ENCODE measurements around the gene ADAMTS2.

The ADAMTS2 gene

GRCh38 chr5:179290681-179291540 lies 54.4 kb downstream of the ADAMTS2 start:
- Histone ChIP-seq H3K9ac (ENCODE audit: low read depth, low read length, poor library complexity) (no peak overlapping the region), H3K9me3 (replicated peaks in 1 of 2; ENCODE audit: control insufficient read depth in 2 of 2, insufficient read depth in 1 of 2, low read depth in 1 of 2, low read length in 2 of 2) (no peaks in the 10 kb centered on the region), H2AFZ (ENCODE audit: low read length) (no peak overlapping the region), H3K18ac (ENCODE audit: low read length) (peak overlapping the region; percentile 73), H3K4ac (ENCODE audit: low read length) (peak overlapping the region; percentile 59), H3K23ac (ENCODE audit: low read depth, low read length, poor library complexity) (no peak overlapping the region), H3K27me3 (ENCODE audit: control insufficient read depth in 3 of 3, insufficient read depth in 3 of 3, low read depth in 1 of 3, low read length in 3 of 3) (no peaks in the 10 kb centered on the region), H3K14ac (ENCODE audit: low read length) (peak overlapping the region; percentile 49), H4K8ac (ENCODE audit: low read depth, low read length) (no peak overlapping the region), H4K91ac (ENCODE audit: low read depth, low read length, poor library complexity) (no peak overlapping the region), H2BK15ac (ENCODE audit: low read length) (peak overlapping the region; percentile 75), H2BK5ac (ENCODE audit: low read length) (no peak overlapping the region), H2AK5ac (ENCODE audit: low read depth, low read length) (peak overlapping the region; percentile 88), H3K27ac (replicated peaks; ENCODE audit: low read length) (no peak overlapping the region), H3K4me2 (ENCODE audit: insufficient read depth, low read length, poor library complexity, severe bottlenecking) (no peak overlapping the region), H2BK120ac (ENCODE audit: low read depth, low read length) (no peak overlapping the region), H3K4me3 (ENCODE audit: low read length in 2 of 2) (peak overlapping the region in 1 of 2 donors; percentile 33), H2BK12ac (ENCODE audit: low read length) (no peak overlapping the region), H3K79me1 (ENCODE audit: low read depth, low read length) (peaks cover 2% of the 10 kb centered on the region), H3K4me1 (ENCODE audit: control insufficient read depth in 2 of 2, insufficient read depth in 1 of 2, low read depth in 1 of 2, low read length in 2 of 2) (peaks cover 0 to 6% of the 10 kb centered on the region in 2 donors), H3K36me3 (replicated peaks in 1 of 2; ENCODE audit: control insufficient read depth in 2 of 2, insufficient read depth in 2 of 2, low read length in 2 of 2) (no peaks in the 10 kb centered on the region)
- no CpG with 5 or more reads among the region's 19 CpGs for WGBS, 2 donors (ENCODE audit: extremely low coverage in 2 of 2, insufficient read length in 2 of 2, insufficient replicate concordance in 1 of 2)
- DNase-seq (ENCODE audit: low spot score) = no peak

GRCh38 chr5:179289756-179290385 lies 55.4 kb downstream of the ADAMTS2 start:
- Histone ChIP-seq H3K4me2 (ENCODE audit: insufficient read depth, low read length, poor library complexity, severe bottlenecking) (no peak overlapping the region), H3K14ac (ENCODE audit: low read length) (no peak overlapping the region), H3K9ac (ENCODE audit: low read depth, low read length, poor library complexity) (no peak overlapping the region), H3K9me3 (replicated peaks in 1 of 2; ENCODE audit: control insufficient read depth in 2 of 2, insufficient read depth in 1 of 2, low read depth in 1 of 2, low read length in 2 of 2) (no peaks in the 10 kb centered on the region), H2BK15ac (ENCODE audit: low read length) (no peak overlapping the region), H3K4me1 (ENCODE audit: control insufficient read depth in 2 of 2, insufficient read depth in 1 of 2, low read depth in 1 of 2, low read length in 2 of 2) (peaks cover 0 to 11% of the 10 kb centered on the region in 2 donors), H2BK120ac (ENCODE audit: low read depth, low read length) (no peak overlapping the region), H2BK5ac (ENCODE audit: low read length) (no peak overlapping the region), H3K4me3 (ENCODE audit: low read length in 2 of 2) (no peak overlapping the region), H3K36me3 (replicated peaks in 1 of 2; ENCODE audit: control insufficient read depth in 2 of 2, insufficient read depth in 2 of 2, low read length in 2 of 2) (no peaks in the 10 kb centered on the region), H3K79me1 (ENCODE audit: low read depth, low read length) (peaks cover 2% of the 10 kb centered on the region), H2BK12ac (ENCODE audit: low read length) (no peak overlapping the region), H3K18ac (ENCODE audit: low read length) (no peak overlapping the region), H4K91ac (ENCODE audit: low read depth, low read length, poor library complexity) (no peak overlapping the region), H3K4ac (ENCODE audit: low read length) (no peak overlapping the region), H3K27ac (replicated peaks; ENCODE audit: low read length) (no peak overlapping the region), H3K23ac (ENCODE audit: low read depth, low read length, poor library complexity) (no peak overlapping the region), H3K27me3 (ENCODE audit: control insufficient read depth in 3 of 3, insufficient read depth in 3 of 3, low read depth in 1 of 3, low read length in 3 of 3) (no peaks in the 10 kb centered on the region), H2AFZ (ENCODE audit: low read length) (no peak overlapping the region), H4K8ac (ENCODE audit: low read depth, low read length) (no peak overlapping the region), H2AK5ac (ENCODE audit: low read depth, low read length) (no peak overlapping the region)
- no peak for DNase-seq (ENCODE audit: low spot score)
- no CpG with 5 or more reads among the region's 13 CpGs for whole genome bisulfite sequencing, 2 donors (ENCODE audit: extremely low coverage in 2 of 2, insufficient read length in 2 of 2, insufficient replicate concordance in 1 of 2)

- Histone ChIP-seq H4K91ac (ENCODE audit: low read depth, low read length, poor library complexity) (no peak overlapping the region), H3K79me1 (ENCODE audit: low read depth, low read length) (peaks cover 2% of the 10 kb centered on the region), H3K4me1 (ENCODE audit: control insufficient read depth in 2 of 2, insufficient read depth in 1 of 2, low read depth in 1 of 2, low read length in 2 of 2) (peaks cover 0 to 13% of the 10 kb centered on the region in 2 donors), H3K18ac (ENCODE audit: low read length) (peak overlapping the region; percentile 86), H4K8ac (ENCODE audit: low read depth, low read length) (no peak overlapping the region), H3K23ac (ENCODE audit: low read depth, low read length, poor library complexity) (peak overlapping the region; percentile 75), H3K14ac (ENCODE audit: low read length) (no peak overlapping the region), H3K4ac (ENCODE audit: low read length) (no peak overlapping the region), H3K4me3 (ENCODE audit: low read length in 2 of 2) (no peak overlapping the region), H3K9me3 (replicated peaks in 1 of 2; ENCODE audit: control insufficient read depth in 2 of 2, insufficient read depth in 1 of 2, low read depth in 1 of 2, low read length in 2 of 2) (no peaks in the 10 kb centered on the region), H2AK5ac (ENCODE audit: low read depth, low read length) (peak overlapping the region; percentile 91), H3K4me2 (ENCODE audit: insufficient read depth, low read length, poor library complexity, severe bottlenecking) (no peak overlapping the region), H2AFZ (ENCODE audit: low read length) (no peak overlapping the region), H2BK120ac (ENCODE audit: low read depth, low read length) (peak overlapping the region; percentile 77), H3K27me3 (ENCODE audit: control insufficient read depth in 3 of 3, insufficient read depth in 3 of 3, low read depth in 1 of 3, low read length in 3 of 3) (no peaks in the 10 kb centered on the region), H3K9ac (ENCODE audit: low read depth, low read length, poor library complexity) (no peak overlapping the region), H2BK12ac (ENCODE audit: low read length) (no peak overlapping the region), H3K36me3 (replicated peaks in 1 of 2; ENCODE audit: control insufficient read depth in 2 of 2, insufficient read depth in 2 of 2, low read length in 2 of 2) (no peaks in the 10 kb centered on the region), H2BK15ac (ENCODE audit: low read length) (no peak overlapping the region), H3K27ac (replicated peaks; ENCODE audit: low read length) (no peak overlapping the region), H2BK5ac (ENCODE audit: low read length) (peak overlapping the region; percentile 29)
- WGBS, 2 donors (ENCODE audit: extremely low coverage in 2 of 2, insufficient read length in 2 of 2, insufficient replicate concordance in 1 of 2) = no CpG with 5 or more reads among the region's 11 CpGs
- no peak for DNase-seq (ENCODE audit: low spot score)
Measured at GRCh38 chr5:179288809-179289185, 56.5 kb downstream of the ADAMTS2 start.

- no peaks in the 10 kb centered on the region for H3K9me3 ChIP-seq (replicated peaks in 1 of 2; ENCODE audit: control insufficient read depth in 2 of 2, insufficient read depth in 1 of 2, low read depth in 1 of 2, low read length in 2 of 2)
- peaks cover 0 to 11% of the 10 kb centered on the region in 2 donors for H3K4me1 ChIP-seq (ENCODE audit: control insufficient read depth in 2 of 2, insufficient read depth in 1 of 2, low read depth in 1 of 2, low read length in 2 of 2)
- no peak for DNase-seq (ENCODE audit: low spot score)
- H3K23ac ChIP-seq (ENCODE audit: low read depth, low read length, poor library complexity) = no peak overlapping the region
- no peak overlapping the region for H3K4me2 ChIP-seq (ENCODE audit: insufficient read depth, low read length, poor library complexity, severe bottlenecking)
- H3K27me3 ChIP-seq (ENCODE audit: control insufficient read depth in 3 of 3, insufficient read depth in 3 of 3, low read depth in 1 of 3, low read length in 3 of 3) = no peaks in the 10 kb centered on the region
- no peak overlapping the region for H3K4me3 ChIP-seq (ENCODE audit: low read length in 2 of 2)
- peak overlapping the region; percentile 29 for H2BK5ac ChIP-seq (ENCODE audit: low read length)
- H3K14ac ChIP-seq (ENCODE audit: low read length) = peak overlapping the region; percentile 56
- no peak overlapping the region for H3K27ac ChIP-seq (replicated peaks; ENCODE audit: low read length)
- peaks cover 2% of the 10 kb centered on the region for H3K79me1 ChIP-seq (ENCODE audit: low read depth, low read length)
- H2AFZ ChIP-seq (ENCODE audit: low read length) = no peak overlapping the region
- no peak overlapping the region for H2BK12ac ChIP-seq (ENCODE audit: low read length)
- no peak overlapping the region for H3K4ac ChIP-seq (ENCODE audit: low read length)
- no peak overlapping the region for H4K91ac ChIP-seq (ENCODE audit: low read depth, low read length, poor library complexity)
- H4K8ac ChIP-seq (ENCODE audit: low read depth, low read length) = no peak overlapping the region
- H3K9ac ChIP-seq (ENCODE audit: low read depth, low read length, poor library complexity) = no peak overlapping the region
- peak overlapping the region; percentile 85 for H2BK15ac ChIP-seq (ENCODE audit: low read length)
- H2AK5ac ChIP-seq (ENCODE audit: low read depth, low read length) = peak overlapping the region; percentile 91
- H3K36me3 ChIP-seq (replicated peaks in 1 of 2; ENCODE audit: control insufficient read depth in 2 of 2, insufficient read depth in 2 of 2, low read length in 2 of 2) = no peaks in the 10 kb centered on the region
- no peak overlapping the region for H2BK120ac ChIP-seq (ENCODE audit: low read depth, low read length)
- WGBS, 2 donors (ENCODE audit: extremely low coverage in 2 of 2, insufficient read length in 2 of 2, insufficient replicate concordance in 1 of 2) = no CpG with 5 or more reads among the region's 21 CpGs
- peak overlapping the region; percentile 86 for H3K18ac ChIP-seq (ENCODE audit: low read length)
Measured at GRCh38 chr5:179288101-179288808, 57.0 kb downstream of the ADAMTS2 start.
